HG03378 (cell line): ENCODE data around the gene PPP4C.
"Not testable (repeated sequence)": the region's sequence is repeated elsewhere in the genome, so short reads cannot be mapped to it uniquely, and the experiment has no call there.

Experiments
- ATAC-seq: cut with Tn5 transposase; IDR thresholded peaks from one replicate; pipeline ENCODE4 v1.9.1; 2021; ENCODE audit warnings: mild to moderate bottlenecking, moderate library complexity; ENCODE audit not compliant: unreplicated experiment

The PPP4C gene

DNA sequence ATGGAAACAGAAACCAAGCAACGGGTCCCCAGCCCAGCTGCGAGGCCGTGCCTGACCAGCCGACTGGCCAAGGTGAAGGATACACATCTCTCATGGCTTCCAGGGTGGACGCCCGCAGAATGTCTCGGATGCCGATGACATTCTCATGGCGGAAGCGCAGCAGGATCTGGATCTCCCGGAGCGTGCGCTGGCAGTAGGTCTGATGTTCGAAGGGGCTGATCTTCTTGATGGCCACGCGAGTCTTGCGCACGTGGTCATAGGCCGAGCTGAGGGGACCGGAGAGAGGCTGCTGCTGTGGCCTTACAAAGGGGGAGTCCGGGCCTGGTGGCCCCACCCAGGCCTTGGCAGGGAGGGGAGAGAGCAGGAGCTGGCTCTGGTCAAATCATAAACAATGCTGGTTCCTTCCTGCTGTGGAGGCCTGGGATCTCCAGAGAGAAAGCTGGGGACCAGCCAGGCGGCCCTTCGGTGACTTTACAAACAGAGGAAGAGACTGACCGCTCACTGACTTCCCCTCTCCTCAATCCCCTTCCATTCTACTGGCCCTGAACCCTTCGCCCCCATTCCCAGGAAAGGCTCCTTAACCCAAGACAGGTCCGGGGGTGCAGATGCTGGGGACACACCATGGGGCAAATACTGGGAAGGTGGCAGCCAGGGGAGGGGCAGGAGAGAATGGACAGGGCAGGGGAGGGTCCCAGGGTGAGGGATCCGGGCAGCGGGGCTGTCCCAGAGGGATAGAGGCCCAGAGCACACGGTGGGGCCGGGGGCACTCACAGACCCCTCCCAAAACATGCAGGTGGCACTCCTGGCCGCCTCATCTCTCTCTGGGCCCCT is 46.2 kb downstream of the PPP4C start:
- ATAC-seq: no peak

GRCh38 chr16:30122604-30123160 is 46.9 kb downstream of the PPP4C start:
- no peak for ATAC-seq

GRCh38 chr16:30124985-30125379 is 49.2 kb downstream of the PPP4C start:
- no peak for ATAC-seq

GRCh38 chr16:30125690-30126089 is 49.9 kb downstream of the PPP4C start:
- ATAC-seq: not testable (repeated sequence)

DNA sequence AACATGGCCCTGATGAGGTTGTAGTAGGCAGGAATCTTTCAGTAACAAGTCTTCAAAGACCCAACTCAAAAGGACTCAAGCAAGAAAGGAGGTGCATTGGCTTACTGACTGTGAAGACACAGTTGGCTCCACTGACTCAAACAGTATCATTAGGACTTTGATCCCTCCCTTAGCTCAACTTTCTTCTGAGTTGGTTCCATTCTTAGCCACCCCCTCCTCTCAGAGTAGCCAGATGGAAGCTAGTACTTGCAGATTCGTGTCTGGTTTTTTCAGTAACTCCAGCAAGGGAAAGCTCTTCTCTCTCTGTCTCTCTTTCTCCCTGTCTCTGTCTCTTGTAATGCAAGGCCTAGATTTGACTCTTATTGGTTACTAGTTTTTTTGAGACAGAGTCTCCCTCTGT is 52.2 kb downstream of the PPP4C start:
- ATAC-seq: no peak

GRCh38 chr16:30131869-30132475 is 56.2 kb downstream of the PPP4C start:
- no peak for ATAC-seq

- no peak for ATAC-seq
Observed at GRCh38 chr16:30132591-30132990, 56.8 kb downstream of the PPP4C start.
